Choroid plexus epithelial cell (primary cell): ENCODE data around the gene DNAH14.

ENCODE experiments used
- DNase-seq: peaks from one replicate; pipeline ENCODE4 v3.0.0-alpha.2; 2010; ENCODE audit warnings: low read depth
- H3K4me3 ChIP-seq: 2 replicates; pipeline ENCODE4 v1.5.1; 2011; ENCODE audit warnings: low read depth, mild to moderate bottlenecking, control low read depth, low read length, moderate library complexity
- CTCF ChIP-seq: conservative IDR thresholded peaks from 2 replicates; pipeline ENCODE4 v1.5.1; 2011; ENCODE audit warnings: low read depth, mild to moderate bottlenecking, control low read depth, inconsistent platforms, low read length, moderate library complexity

Gene DNAH14

GRCh38 chr1:224894915-224895314 lies 34.6 kb upstream of the DNAH14 start:
- H3K4me3 ChIP-seq = no peak overlapping the region
- TF ChIP-seq CTCF = peak; percentile 31
- peak; percentile 22 for DNase-seq

GRCh38 chr1:224896130-224896781 lies 33.2 kb upstream of the DNAH14 start:
- no peak for DNase-seq
- TF ChIP-seq CTCF = no peak
- no peak overlapping the region for H3K4me3 ChIP-seq

- no peak overlapping the region for H3K4me3 ChIP-seq
- no peak for DNase-seq
- no peak for TF ChIP-seq CTCF
Observed at GRCh38 chr1:224897529-224898327, 31.7 kb upstream of the DNAH14 start.

- TF ChIP-seq CTCF = no peak
- no peak for DNase-seq
- H3K4me3 ChIP-seq = no peak overlapping the region
Observed at GRCh38 chr1:224898937-224899336, 30.5 kb upstream of the DNAH14 start.

- no peak for DNase-seq
- TF ChIP-seq CTCF = no peak
- H3K4me3 ChIP-seq = no peak overlapping the region
Observed at GRCh38 chr1:224900062-224900630, 29.3 kb upstream of the DNAH14 start.

GRCh38 chr1:224901087-224901810 lies 28.2 kb upstream of the DNAH14 start:
- TF ChIP-seq CTCF = no peak
- no peak overlapping the region for H3K4me3 ChIP-seq
- DNase-seq = no peak
